G401.6 (cell line): ENCODE results near the gene GPC6.

Experiments
- FAIRE-seq: peaks from 2 replicates; lab custom pipeline; 2012; peaks lifted over from hg19 to GRCh38; lab: Jason Lieb, UNC

The GPC6 gene

DNA sequence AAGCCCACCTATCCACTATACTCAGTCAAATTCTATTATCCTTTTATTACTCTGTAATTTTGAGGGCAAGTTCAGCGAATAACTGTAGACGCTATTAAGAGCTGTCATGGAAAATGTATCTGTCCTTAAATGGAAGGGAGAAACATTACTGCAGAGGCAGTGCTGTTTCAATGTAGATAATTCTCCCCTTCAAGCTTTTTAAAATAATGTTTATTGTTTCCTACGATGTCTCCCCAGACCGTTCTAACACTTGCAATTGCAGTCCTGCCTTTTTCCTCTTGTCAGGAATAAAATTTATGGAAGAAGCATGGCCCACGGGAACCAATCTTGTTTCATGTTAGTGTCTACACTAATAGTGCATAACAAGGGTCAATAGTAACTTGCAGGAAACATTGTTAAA, 159.5 kb downstream of the GPC6 start:
- no peak for FAIRE-seq

DNA sequence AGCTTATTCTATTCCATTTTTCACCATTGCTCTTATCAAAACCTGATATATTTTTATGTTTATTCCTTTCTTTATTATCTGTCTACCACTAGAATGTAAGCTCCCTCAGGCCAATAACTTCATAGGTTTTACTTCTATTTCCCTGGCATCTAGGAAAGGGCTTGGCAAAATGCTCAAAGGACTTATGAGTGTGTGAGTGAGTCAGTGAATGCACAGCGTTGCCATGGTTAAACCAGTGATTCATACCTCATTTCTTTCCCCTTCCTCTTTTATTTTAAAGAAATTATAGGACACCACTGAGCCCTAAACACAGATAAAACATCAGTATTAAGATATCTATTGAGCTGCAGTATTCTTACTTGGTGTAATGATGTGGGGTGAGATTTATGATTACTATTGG, 162.1 kb downstream of the GPC6 start:
- no peak for FAIRE-seq

DNA sequence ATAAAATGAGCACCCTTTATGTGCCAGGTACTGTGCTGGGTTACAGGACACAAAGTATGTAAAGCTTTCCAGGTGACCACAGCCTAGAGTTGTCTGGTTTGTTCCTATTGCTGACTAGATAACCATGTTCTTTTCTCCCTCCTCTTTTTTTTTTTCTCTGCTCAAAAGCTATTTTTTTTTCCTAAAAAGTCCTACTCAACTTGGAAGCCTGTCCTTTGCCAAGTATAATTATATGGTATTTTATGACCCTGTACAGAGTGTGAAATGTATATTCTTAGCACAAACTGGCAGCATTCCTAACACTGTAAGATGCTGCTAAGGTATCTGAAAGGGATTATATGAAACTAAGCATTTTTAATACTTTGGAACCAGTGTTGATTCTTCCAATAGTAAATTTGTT, 171.0 kb downstream of the GPC6 start:
- FAIRE-seq, result no peak

DNA sequence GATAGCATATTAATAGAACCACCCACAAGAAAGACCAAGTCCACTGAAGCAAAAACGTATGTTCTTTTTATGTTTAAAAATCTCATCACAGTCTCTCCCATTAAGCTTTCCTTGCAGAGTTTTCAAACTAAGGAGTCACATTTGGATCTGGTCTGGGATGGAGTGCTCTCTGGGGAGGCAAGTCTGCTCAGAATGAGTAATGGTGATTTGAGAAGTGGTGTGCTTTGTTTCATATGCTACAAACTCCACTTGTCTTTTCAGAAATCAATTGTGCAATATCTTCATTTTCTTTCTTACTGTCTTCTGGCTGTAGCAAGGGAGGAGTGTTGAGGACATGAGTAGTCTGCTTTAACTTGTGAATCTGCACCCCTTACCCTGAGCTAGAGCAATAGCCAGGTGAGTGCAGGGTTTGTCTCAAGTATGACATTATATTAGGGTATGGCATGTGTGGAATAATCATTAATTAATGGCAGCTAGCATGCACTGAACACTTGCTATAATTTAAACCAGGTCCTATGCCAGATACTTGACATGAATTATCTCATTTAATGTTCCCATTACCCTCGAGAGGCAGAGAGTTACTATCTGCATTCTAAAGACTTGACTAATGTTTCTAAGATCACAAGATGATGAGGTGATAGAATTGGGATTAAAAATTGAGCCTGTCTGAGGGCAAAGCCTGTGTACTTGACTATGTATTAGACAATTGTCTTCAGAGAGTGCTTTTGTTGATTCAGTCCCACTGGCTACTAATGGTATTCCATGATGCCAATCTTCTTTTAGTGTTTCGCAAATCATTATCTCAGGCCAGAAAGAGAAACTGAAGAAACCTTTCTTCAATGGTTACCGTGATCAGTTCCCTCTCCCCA, 171.8 kb downstream of the GPC6 start:
- FAIRE-seq, result no peak

DNA sequence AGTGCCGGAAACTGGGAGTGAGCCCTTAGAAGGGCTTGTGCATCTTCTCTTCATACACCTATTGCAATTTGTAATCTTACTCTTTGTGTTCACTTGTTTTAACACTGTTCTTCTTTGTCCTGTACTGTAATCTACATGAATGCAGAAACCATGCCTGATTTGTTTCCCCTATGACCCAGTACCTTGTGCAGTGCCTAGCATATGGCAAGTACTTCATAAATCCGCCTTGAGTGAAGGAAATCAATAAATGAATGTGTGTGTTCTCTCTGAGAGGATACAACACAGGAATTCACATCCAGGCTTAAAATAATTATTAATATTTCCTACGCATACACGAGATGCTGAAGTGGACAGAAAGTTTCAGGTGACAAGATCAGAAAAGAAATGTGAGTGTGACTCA, 172.6 kb downstream of the GPC6 start:
- no peak for FAIRE-seq

DNA sequence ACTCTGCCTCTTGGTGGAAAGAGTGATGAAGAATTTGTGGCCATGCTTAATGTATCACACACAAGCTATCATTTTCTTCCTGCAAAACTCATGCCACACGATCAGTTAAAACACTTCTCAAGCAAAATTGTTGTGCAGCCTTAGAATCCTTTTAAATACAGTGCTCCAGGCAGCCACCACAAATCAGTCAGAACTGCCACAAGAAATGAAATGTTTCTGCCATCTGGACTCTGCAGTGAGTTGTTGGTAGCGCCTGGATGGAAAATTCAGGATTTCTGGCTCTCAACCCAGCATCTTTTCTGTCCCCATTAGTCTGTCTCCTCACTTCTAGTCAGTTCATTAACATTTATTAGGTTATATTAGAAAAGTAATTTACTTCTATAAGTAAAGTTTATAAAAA, 179.5 kb downstream of the GPC6 start:
- no peak for FAIRE-seq

DNA sequence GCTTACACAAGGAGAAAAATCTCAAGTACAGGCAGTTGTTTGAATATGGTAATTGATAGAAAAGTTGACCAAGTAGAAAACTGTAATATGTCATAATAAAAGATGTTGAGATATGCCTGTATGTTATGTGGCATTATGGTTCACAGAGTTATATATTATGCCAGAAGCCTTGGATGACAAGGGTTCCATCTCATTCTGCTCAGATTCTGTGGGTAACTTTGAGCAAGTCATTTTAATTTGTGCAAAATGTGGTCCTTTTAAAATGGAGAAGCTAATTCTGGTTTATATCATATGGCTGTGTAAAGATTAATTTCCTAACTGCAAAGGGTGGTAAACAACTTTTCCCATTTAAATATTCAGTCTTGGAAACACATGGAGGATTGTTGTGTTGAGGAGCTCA, 180.9 kb downstream of the GPC6 start:
- FAIRE-seq, result no peak

DNA sequence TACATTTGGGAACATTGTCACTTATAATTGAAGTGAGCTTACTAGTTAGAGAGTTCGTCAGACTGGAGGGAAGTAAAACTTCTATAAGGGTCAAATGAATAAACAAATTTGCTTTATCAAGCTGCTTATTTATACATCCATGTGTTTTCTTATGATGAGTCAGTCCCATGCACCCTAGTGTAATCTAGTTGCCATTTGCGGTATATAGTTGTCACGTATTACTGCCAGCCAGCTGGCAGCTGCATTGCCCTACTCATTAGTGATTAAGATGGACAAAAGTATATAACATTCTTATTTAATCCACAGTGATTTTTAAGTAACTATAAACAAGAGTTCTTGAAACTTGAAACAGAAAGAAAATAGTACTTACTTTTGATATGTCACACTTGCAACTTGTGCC, 182.4 kb downstream of the GPC6 start:
- no peak for FAIRE-seq

DNA sequence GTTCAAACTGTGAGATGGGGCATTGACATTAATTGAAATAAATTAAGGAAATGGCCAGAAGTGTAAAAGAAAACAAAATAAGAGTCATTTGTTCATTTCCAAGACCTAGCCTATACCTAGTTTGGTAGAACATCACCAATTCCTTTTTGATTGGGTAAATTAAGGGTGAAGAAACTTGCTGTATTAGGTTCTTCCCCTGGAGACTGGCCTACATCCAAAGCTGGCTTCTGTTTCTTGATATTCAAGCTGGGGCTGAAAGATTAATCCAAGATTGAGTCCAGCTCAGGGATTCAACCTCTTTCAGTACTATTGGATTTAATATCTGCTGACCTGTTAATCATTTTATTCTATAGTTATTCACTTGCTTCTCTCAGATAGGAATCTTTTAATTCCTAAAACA, 183.2 kb downstream of the GPC6 start:
- no peak for FAIRE-seq

DNA sequence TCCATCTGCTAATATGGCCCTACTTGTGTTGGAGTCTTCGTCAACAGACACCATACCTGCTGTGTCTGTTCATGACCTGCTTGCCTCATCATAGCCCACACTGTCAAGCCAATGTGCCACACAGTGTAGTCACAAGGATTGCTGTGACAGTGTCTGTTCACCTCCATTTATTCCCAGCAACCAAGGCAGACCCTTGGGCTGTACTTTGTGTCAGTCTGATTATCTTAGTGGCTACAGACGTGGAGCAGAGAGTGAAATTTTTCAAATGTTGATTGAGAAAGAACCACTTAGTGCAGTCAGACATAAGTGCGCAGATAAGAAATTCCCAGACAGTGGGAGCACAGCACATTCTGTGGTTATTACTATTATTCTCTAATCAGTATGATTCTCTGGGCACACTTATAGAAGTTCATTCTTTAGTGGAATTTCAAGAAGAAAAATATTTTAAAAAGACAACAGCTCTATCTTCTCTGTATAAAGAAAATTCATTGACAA, 184.6 kb downstream of the GPC6 start:
- FAIRE-seq, result no peak

DNA sequence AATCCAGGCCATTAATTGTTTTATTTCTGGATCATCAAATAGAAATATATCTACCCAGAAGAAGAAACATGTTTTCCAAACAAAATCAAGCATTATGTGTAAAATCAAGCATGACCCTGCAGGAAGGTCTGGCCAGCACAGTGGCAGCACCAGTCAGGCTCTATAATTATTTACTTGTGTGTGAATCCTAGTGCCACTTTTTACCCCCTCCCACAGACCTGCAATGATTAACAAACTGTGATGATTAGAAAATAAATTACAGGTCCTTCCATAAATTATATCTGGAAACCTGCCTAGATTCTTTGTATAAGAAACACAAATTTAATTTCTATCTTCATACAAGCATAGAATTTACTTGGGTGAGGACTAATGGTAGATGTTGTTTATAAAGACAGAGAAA, 186.1 kb downstream of the GPC6 start:
- FAIRE-seq, result no peak

DNA sequence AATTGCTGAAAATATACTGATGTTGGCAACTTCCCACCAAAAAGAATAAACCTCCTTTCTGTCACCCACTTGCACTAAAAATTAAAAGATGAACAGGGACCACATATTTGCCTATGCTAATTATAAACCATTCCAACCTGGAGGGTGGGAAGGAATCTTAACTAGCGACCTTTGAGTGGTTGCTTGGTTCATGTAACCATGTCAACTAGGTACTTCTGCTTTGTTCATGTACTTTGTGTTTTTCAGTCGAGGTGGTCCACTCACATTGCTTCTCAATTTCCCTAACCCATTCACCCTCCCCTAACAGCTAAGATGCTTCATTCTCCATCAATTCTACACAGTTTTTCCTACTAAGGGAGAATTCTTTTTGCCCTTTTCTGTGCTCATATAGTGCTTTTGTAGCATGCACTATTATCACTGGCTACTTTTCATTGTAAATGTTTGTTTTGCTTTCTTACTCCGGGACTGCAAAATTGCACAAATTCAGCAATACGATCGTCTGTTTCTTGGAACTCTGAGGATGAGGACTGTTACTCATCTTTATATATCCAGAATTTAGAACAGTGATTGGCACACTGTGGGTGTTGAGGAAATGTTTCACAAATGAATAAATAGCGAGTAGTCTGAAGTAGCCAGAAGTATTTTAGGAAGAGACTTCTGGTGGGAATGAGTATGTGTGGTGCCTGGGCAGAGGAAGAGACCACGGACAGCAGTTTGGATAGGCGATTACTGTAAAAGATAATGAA, 187.5 kb downstream of the GPC6 start:
- FAIRE-seq, result no peak

DNA sequence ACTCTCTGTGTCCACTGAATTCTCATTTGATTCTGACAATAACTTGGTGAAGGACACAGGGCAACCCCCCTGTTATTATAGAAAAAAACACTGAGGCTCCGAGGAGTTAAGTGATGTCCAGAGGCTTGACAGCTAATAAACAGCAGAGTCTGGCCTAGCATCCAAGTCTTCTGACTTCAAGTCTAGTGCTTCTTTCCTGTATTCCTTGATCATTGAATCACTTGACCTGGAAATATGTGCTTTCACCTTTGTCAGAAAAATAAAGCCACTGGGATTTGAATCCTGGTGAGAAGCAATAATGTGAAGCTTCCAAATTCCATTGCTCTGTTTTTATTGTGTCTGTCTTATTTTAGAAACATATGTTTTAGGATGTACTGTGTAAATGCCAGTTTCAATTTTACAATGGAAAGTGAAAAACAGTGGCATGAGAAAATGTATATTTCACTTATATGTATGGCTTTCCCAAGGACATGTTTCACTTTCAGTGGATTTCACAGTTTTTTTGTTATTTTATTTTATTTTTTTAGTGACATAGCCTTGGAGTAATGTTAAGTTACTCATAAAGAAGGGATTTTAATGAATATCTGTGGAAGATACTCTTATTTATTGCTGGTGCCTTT, 190.2 kb downstream of the GPC6 start:
- no peak for FAIRE-seq

DNA sequence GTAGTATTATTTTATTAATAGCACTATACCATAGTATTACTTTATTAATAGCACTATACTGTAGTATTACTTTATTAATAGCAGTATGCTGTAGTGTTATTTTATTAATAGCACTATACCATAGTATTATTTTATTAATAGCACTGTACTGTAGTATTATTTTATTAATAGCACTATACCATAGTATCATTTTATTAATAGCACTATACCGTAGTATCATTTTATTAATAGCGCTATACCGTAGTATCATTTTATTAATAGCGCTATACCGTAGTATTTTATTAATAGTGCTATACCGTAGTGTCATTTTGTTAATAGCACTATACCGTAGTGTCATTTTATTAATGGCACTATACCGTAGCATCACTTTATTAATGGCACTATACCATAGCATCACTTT, 191.8 kb downstream of the GPC6 start:
- no peak for FAIRE-seq

DNA sequence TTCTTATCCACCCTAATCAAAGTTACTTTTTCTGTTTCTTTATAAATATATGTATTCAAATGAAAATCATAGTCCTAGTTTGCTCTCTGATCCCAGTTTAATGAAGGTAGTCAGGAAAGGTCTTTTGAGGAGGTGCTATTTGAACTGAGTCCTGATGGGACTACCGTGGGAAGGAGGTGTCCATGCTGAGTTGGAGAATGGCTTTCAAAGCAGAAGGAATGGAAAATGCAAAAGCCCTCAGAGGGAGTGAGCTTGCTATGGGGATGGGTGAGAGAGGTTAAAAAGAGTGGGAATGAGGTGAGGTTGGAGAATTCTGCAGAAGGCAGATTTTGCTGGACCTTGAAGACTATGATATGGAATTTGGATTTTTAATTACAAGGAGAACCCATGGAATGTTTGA, 193.6 kb downstream of the GPC6 start:
- FAIRE-seq, result no peak

DNA sequence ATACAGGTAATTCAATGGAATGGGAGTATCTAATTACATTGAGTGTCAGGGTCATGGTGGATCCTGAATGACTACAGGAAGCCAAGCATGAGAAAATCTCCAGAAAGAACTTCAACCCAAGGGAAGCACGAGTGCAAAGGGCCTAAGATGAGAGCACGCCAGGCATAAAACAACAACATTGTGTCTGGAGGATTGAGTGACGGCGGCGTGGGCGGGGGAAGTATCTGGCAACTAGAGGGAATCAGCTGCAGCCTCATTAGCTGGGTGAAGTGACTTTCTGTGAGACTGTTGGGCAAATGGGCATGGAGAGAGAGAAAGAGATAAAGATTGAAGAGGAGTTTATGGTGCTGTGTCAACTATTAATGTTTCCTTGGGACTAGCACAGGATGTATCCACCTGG, 194.3 kb downstream of the GPC6 start:
- no peak for FAIRE-seq

DNA sequence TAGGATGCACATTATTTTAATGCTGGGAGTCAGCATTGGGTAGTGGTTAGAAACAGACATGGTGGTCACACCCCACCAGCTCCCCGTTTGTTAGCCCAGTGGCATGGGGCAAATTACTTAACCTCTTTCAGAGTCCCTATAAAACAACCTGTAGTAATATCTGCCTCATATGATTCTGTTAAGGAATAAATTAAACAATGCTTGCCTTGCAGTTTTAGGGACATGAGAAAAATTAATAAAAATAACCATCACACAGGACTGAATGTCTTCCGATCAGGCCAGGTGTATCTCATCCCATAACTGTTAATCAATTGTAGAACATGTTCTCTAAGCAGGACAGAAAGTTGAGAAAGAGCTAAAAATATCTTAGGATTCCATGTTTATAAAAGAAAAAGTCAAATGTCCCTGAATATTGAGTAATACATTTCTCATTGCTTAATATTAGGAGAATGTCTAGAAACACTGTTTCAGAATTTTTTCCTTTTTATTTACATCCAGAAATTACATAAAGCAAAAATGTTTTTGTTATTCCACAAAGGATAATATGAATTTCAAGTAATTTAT, 196.5 kb downstream of the GPC6 start:
- FAIRE-seq, result no peak

DNA sequence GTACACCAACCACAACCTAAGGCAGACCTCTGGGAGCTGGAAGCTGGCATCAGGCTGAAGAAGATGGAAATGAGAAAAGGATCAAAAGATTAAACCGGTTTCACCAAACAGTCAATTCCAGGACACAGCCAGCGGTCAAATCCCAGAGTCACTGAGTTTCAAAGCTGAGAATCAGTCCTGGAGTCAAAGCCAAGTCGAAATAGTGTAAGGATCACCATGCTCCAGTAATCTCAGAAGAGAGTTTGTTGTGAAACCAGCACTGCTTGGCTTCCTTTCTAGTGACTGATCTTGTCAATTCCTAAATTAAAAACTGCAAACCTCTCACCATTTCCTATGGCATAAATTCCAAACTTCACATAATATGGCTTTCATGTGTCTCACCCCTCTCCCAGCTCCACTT, 198.8 kb downstream of the GPC6 start:
- FAIRE-seq, result no peak

DNA sequence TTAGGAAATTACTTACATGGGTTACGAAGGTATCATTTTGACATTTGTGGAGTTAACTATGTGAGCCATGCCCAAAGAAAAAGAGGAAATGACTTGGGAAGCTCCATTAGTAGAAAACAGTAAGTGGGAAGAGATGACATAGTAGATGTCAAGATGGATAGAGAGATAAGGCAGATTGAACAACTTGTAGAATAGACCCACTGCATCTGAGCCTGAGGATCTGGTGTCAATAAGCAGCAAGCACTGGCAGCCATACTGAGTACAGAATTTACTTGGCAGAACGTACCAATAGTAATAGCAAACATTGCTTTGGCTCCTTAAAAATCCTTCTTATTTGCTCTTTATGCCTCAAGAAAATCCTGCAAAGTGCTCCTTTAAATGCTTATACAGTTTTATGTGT, 203.8 kb downstream of the GPC6 start:
- FAIRE-seq, result no peak

DNA sequence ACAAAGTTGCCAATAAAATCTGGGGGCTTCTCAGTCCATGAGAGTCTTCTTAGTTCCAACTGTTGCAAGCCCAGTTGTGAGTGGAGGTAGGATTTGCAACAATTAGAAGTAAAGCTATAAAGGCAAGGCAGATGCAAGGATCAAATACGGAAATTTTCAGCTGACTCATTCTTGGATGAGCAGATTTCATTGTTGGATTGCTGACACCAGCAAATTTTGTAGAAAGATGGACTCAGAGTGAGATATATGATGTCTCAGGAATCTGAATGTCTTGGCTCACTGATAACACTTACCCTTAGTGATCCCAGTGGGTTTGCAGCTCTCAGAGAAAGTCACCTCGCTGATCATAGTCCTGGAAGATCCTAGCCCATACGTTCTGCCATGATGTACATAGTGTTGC, 209.0 kb downstream of the GPC6 start:
- FAIRE-seq, result no peak

DNA sequence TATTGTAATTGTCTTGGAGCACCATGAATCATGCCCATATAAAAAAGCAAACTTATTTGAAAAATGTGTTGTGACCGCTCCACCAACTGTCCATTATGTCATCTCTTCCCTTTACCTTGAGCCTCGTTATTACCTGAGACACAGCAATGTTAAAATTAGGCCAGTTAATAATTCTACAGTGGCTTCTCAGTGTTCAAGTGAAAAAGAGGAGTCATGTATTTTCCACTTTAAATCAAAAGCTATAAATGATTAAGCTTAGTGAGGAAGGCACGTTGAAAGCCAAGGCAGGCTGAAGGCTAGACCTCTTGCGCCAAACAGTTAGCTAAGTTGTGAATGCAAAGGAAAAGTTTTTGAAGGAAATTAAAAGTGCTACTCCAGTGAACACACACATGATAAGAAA, 210.5 kb downstream of the GPC6 start:
- FAIRE-seq, result no peak

DNA sequence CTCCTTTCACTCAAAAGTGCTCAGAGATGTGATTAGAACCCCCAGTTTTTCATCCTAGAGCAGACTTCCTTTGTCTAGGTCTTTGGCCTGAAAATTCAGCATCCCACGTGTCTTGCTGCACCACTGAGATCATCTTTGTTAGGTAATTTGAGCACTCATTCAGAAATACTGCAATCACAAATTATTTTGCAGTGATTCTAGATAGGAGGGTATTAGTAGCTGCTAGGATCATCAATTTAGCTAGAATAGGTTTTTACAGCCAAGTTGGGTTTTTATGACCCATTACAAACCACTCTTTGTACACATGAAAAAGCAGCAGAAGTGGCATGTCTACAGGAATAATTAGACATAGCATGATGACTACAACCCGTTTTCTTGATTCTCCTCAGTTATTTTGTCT, 219.6 kb downstream of the GPC6 start:
- no peak for FAIRE-seq

DNA sequence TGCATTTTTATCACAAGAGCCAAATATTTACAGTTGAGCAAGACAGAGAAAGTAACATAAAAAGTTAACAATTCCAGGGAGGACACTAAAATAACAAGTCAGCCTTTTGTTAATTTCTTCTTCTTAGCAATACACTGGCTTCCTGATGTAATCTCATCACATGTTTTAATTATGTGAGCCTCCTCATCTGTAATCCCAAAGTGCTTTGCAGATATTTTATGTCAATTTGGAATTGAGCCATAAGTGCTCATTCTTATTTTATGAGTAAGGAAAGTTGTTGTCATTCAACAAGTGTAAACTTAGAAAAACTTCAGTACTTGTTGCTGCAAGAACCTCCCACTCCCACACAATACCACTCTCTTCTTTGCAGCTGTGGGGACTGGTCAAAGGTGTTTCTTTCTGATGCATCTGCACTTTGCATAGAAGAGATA, 223.6 kb downstream of the GPC6 start:
- no peak for FAIRE-seq
